Middle frontal gyrus (tissue), 1 donor: Measurements from ENCODE around the gene DHX32.
"Not testable (repeated sequence)": the region's sequence is repeated elsewhere in the genome, so short reads cannot be mapped to it uniquely, and the experiment has no call there.

Experiments used
- DNase-seq: peaks from one replicate; pipeline ENCODE4 v3.0.0-alpha.2; 2015; ENCODE audit warnings: low spot score; ENCODE audit errors: extremely low spot score

The DHX32 gene, protein sequence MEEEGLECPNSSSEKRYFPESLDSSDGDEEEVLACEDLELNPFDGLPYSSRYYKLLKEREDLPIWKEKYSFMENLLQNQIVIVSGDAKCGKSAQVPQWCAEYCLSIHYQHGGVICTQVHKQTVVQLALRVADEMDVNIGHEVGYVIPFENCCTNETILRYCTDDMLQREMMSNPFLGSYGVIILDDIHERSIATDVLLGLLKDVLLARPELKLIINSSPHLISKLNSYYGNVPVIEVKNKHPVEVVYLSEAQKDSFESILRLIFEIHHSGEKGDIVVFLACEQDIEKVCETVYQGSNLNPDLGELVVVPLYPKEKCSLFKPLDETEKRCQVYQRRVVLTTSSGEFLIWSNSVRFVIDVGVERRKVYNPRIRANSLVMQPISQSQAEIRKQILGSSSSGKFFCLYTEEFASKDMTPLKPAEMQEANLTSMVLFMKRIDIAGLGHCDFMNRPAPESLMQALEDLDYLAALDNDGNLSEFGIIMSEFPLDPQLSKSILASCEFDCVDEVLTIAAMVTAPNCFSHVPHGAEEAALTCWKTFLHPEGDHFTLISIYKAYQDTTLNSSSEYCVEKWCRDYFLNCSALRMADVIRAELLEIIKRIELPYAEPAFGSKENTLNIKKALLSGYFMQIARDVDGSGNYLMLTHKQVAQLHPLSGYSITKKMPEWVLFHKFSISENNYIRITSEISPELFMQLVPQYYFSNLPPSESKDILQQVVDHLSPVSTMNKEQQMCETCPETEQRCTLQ

DNA sequence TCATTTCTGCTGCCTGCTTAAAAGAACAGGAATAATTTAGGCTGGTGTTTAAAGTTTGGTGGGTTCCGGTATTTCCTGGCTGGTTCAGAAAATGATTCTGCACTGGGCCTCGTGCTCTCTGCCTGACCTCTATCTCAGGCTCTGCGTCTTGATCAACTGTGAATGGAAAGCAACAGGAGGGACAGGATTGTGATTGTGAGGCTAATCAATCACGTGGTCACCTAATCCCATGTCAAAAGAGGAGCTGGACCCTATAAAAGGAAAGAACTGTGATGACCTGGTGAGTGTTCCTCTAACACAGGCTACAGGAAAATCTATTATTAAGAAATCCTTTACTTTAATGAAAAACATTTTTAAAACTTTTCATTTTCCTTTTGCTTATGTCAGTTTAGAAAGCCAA is at the start of gene DHX32:
Gene DHX32, minus strand, starts transcription at position 101 of the 400 bp plus-strand sequence. CDS start 468 bp downstream, outside the sequence.
- DNase-seq, result no peak

DNA sequence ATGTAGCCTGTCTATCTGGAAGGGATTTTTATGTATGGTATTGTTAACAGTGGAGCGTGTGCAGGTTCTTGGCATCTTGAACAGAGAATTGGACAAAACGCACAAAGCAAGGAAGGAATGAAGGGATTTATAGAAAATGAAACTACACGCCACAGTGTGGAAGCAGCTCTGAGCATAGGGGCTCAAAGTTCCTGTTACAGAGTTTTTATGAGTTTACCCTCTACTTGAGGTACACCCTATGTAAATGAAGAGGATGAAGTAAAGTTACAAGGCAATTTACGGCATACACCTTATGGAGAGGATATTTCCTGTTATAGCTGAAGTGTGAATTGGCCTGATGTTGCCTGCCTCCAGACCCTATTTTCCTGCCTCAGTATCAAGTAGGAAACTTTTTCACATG is 48.5 kb upstream of the DHX32 start:
- DNase-seq, result no peak

DNA sequence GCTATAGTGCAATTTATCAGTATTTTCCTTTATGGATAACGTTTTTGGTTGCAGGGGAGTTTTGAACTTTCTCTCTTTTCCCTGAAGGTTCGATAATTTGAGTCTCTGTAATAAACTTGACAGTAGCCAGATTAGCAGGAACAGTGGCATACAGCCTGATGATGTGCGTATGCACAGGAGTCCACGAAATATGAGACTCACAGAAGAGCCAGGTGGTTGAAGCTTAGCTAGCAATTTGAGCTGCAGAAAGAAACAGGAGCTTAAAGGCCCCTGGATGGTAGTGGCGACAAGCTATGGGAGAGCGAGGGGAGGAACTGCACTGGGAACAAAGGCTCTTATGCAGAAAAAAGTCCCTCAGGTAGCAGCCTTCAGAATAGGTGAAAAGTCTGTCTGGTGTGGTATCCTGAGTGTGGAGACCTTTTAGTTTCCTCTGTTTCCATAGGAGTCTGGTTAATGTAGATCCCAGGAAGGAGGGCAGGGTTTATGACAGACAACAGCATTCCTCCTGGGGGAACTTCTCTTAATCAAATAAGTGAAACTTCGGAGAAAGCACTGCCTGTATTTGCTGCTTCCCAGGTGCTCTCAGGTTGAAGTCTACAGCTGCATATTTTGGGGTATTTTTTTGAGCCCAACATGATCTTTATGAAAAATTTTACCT is 48.0 kb upstream of the DHX32 start:
- no peak for DNase-seq

DNA sequence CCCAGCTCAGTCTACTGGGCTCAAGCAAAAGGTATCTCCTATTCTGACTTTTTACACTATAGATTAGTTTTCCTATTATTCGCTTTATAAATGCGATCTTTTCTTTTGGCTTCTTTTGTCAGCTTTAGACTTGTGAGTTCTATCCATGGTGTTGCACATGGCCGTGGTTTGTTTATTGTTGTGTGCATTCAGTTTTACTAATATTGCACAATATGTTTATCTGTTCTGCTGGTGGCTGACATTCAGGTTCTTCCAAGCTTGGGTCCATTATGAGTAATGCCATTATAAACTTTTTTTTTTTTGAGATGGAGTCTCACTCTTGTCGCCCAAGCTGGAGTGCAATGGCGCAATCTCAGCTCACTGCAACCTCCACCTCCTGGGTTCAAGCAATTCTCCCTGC is 46.2 kb upstream of the DHX32 start:
- DNase-seq, result not testable (repeated sequence)

DNA sequence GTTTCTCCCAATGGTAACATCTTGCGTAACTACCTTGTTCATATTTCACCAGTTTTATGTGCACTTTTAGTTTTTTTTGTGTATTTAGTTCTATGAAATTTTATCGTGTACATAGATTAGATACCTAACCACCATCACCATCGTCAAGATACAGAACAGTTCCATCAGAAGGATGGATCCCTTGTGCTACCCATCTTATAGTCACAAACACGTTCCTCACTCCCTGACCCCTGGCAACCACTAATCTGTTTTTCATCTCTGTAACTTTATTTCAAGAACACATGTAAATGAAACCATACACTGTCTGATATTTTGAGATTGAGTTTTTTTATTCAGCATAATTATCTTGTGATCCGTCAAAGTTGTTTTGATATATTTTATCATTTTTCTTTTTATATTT is 45.2 kb upstream of the DHX32 start:
- DNase-seq, result no peak

DNA sequence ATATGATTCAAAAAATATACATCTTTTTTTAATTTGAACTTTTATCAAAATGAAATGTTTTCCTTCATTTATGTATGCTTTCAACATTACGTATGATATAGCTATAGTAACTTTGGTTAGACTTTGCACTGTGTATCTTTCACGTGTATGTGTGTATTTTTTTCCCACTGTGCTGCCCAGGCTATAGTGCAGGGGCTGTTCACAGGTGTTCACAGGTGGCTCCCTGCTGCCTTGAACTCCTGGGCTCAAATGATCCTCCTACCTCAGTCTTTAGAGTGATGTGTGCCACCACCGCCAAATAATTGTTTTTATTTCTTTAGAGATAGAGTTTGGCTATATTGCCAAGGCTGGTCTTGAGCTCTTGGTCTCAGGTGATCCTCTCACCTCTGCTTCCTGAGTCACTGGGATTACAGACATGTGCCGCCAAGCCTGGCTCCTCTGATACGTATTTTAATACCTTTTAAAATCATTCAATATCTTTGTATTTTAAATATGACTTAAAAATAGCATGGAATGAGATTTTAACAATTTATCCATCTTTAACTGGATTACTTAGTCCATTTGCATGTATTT is 44.3 kb upstream of the DHX32 start:
- DNase-seq, result no peak

DNA sequence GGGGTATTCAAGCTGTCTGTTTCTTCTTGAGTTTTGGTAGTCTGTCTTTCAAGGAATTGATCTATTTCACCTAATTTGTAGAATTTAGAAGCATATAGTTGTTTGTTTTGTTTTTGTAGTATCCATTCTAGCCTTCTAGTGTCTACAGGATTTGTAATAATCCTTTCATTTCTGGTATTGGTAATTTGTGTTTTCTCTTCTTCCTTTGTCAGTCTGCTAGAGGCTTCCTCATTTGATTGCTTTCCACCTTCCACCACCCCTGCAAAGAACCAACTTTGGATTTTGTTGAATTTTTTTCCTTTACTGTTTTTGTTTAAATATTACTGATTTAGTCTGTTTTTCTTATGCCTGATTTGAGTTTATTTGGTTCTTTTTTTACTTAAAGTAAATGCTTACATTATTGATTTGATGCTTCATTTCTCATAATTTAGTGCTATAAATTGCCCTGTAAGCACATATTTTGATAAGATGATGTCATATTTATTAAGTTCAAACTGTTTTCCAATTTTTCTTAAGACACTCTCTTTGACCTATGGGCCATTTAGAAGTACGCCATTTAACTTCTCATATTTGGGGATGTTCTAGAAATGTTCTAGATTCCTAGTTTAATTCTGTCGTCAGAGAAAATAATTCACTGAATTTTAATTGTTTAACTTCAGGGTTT is 40.7 kb upstream of the DHX32 start:
- not testable (repeated sequence) for DNase-seq

DNA sequence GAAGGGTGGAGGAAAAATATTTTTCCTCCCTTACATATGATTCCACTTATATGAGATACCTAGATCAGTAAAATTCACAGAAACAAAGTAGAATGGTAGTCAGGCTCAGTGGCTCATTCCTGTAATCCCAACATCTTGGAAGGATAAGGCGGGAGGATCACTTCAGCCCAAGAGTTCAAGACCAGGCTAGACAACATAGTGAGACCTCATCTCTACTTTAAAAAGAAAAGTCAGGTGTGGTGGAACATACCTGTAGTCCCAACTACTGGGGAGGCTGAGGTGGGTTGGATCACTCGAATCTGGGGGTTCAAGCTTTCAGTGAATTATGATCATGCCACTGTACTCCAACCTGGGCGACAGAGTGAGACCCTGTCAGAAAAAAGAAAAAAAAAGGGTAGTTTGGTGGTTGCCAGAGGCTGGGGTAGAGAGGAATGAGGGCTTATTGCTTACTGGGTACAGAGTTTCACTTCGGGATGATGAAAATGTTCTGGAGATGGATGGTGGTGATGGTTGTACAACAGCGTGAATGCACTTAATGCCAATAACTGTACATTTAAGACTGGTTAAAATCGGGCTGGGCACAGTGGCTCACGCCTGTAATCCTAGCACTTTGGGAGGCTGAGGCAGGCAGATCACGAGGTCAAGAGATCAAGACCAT is 36.7 kb upstream of the DHX32 start:
- DNase-seq, result not testable (repeated sequence)

DNA sequence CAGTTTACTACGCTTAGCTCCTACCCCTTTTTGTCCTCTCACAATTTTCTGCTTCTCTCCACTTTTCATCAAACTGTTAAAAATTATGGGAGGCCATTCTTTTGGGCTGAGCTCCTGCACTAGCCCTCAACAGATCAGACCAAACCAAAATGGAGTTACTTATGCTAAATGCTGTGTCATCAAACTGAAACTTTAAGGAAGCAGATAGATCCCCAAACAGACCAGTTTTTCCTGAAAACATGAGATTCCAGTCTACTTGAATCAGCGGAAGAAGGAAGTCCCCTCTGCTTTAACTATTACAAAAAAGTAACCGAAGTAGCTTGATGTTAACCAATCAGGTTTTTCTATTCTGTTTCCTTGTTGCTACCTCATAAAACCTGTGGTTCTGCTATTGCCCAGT is 35.9 kb upstream of the DHX32 start:
- no peak for DNase-seq

DNA sequence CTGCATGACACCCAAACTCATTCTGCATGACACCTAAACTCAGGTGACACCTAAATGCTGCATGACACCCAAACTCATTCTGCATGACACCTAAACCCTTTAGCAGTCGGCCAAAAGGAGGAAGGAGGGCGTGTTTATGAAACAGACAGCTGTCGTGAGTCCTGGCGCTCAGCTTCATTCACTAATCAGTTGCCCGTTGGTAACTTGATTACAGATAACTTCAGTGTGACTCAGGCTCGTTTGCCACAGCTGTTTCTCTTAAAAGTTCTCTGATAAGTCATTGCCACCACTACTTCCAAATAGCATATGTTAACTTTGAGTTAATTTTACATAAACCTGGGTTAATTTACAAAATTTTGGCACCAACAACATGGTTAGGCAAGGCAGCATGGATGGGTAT is 32.2 kb upstream of the DHX32 start:
- DNase-seq, result not testable (repeated sequence)

DNA sequence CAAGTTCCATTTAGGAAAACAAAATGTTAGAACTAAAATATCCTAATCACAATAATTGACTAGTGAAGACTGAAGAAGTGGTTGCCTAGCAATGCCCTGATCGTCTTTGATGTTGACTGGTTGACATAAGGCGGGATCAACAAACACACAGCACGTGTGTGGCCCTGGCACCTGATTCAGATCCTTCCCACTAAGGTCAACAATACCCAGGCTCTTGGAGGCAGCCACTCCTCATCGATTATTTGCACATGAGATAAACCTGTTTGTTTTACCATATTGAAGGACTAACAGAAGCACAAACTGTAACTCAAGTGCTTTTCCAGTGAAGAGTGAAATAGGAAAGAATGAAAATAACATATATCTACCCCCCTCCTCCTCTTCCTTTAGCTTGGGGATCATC is 30.9 kb upstream of the DHX32 start:
- no peak for DNase-seq

DNA sequence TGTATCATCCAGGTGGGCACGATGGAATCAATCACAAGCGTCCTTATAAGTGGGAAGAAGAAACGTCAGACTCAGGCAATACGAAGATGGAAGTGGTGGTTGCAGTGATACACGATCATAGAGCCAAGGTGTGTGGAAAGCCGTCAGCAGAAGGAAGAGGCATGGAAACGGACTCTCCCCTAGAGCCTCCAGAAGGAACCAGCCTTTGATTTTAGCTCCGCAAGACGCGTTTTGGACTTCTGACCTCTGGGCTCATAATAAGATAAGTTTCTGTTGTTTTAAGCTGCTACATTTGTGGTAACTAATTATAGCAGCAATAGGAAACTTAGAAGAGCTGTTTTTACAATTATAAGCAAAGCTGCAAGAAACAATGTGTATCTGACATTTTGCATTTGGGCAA is 30.1 kb upstream of the DHX32 start:
- DNase-seq, result no peak

DNA sequence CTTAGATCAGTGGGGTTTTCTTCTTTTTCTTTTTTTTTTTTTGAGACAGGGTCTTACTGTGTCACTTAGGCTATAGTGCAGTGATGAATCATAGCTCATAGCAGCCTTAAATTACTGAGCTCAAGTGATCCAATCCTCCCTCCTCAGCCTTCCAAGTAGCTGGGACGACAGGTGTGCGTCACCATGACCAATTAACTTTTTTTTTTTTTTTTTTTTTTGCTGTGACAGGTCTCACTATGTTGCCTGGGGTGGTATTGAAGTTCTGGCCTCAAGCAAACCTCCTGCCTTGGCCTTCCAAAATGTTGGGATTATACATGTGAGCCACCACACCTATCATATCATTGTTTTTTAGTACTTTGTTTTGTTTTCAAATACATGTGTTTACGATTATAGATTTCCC is 28.4 kb upstream of the DHX32 start:
- DNase-seq, result not testable (repeated sequence)

DNA sequence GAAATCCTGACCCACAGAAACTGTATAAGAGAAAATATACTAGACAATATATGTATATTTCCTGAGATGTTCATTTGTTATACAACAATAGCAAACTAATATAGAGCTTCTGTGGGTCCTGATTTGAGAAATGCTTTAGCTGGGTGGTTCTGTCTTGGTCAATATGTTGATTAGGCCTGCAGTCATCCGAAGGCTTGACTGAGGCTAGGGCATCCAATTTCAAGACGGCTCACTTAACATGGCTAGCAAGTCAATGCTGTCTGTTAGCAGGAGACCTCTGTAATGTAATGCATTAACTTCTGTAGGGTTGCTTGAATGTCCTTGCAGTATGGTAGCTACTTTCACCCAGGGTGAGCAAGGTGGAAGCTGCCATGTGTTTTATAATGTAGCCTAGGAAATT is 27.7 kb upstream of the DHX32 start:
- DNase-seq, result not testable (repeated sequence)

DNA sequence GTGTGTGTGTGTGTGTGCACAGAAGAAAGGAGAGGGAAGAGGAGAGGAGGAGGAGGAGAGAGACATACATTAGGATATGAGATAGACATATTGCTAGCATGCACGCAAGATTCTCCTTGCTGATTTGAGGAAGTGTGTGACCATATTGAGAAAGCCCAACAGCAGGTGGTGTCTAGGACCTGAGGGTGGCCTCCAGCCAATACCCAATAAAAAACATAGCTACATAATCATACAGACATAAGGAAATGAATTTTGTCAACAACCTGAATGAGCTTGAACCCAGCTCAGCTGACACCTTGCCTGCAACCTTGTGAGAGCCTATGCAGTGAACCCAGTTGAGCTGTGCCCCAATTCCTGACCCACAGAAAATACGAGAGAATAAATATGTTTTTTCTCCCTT is 26.5 kb upstream of the DHX32 start:
- not testable (repeated sequence) for DNase-seq

DNA sequence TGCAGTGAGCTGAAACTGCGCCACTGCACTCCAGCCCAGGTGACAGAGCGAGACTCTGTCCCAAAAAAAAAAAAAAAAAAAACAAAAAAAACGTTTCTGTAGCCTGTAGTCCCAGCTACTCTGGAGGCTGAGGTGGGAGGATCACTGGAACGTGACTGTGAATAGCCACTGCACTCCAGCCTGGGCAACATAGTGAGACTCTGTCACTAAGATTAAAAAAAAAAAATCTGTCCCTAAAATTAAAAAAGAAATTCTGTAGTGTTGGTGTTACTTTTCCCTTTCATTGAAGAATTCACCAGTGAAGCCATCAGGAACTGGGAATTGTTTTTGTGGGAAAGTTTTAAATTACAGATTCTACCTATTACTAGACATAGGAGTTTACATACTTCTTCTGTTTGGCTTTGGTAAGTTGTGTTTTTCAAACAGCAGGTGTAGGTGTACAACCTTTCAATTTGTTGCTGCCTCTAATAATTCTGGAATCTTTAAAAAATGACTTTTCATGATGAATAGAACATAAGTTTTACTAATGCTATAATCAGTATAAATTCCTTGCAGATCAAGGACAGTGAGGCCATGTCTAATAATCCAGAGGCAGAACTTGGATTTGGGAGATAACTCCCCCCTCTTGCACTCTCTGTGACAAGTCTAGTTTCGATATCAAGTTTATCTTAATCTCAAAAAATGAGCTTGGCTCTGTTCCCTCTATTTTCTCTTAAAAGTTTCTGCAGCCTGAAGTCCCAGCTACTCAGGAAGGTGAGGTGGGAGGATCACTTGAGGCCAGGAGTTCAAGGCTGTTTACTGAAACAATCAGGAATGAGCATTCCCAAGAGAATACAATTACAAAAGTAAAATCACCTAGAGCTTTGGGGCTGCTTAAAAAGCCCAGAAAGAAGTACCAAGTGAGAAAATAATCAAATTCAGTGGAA is 24.2 kb upstream of the DHX32 start:
- DNase-seq, result not testable (repeated sequence)

DNA sequence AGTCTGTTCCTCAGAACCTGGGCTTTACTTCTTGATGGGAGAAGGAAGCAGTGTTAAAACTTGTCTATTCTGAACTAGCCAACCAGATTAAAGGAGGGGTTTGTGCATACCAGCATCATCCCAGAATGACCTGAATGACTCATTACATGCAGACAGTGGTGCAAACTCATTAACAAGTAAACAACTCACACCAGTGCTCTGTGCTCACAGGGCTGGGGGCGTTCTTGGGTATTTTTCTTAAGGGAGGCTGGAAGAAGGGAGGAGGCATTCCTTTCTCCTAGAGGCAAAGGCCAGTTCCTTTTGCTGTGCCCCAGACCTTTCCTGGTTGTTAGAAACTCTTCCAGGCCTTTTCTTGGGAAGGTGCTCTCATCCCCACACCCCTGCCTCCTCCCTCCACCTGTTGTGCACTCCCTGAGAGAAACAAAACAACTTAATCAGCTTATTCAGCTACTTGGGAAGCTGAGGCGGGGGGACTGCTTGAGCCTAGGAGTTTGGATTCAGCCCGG is 22.1 kb upstream of the DHX32 start:
- DNase-seq, result not testable (repeated sequence)

DNA sequence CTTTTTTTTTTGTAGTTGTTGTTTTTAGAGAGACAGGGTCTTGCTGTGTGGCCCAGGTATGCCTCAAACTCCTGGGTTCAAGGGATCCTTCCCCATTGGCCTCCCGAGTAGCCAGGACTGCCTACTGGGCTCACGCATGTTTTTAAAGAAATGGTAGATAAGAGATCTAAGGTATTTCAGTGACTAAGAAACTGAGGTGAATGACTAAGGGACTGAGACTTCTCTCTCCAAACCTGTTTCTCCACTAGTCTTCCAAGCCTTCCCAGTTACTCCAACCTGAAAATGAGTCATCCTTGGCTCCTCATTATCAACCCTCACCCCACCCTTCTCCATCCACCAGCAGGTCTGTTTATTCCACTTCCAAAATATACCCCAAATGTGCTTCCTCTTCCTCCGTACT is 19.9 kb upstream of the DHX32 start:
- DNase-seq, result not testable (repeated sequence)

DNA sequence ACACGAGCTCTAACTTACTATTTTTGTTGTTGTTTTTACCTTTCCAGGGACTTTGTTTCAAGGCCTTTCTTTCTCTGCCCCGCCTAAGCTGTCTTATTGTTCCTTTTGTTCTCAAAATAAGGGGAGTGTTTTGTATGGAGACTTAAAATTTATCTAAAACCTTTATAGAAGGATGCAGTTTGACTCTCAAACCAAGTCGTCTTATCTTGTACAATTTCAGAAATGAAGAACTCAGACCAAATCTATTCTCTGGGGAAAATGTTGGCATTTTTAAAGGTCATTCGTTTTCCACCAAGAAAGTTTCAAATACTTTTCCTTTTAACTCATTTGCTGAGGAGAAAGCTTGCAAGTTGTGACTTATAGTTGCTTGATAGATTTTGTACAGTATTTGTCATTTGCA is 16.2 kb upstream of the DHX32 start:
- not testable (repeated sequence) for DNase-seq
